Caco-2 (cell line): ENCODE data around the gene RTN3. TPM values are rescaled to one million over a fixed set of nuclear protein-coding genes. Genes with fewer than 3 reads are reported as not detected.
"Not testable (repeated sequence)": the region's sequence is repeated elsewhere in the genome, so short reads cannot be mapped to it uniquely, and the experiment has no call there.

Experiments used
- BruUV-seq: library from RNA; stranded (reverse); fragments of 400-500 nt; replicated peaks from 2 replicates; lab custom pipeline; 2021; lab: Mats Ljungman, UMichigan
- CTCF ChIA-PET: fragments of 300-600 bp; sonication (Branson Sonifier 250); formaldehyde crosslinking; loops from one replicate; lab custom pipeline; 2022; ENCODE audit warnings: antibody characterized with exemption; lab: Charles Lee
- POLR2A ChIA-PET: fragments of 300-600 bp; sonication (Branson Sonifier 250); formaldehyde crosslinking; loops from one replicate; lab custom pipeline; 2022; ENCODE audit warnings: antibody characterized with exemption; lab: Charles Lee
- DNase-seq, 2 experiments: peaks; one replicate each; pipeline versions ENCODE4 v3.0.0 to v3.0.0-alpha.2; 2020 to 2022
- H3K27me3 ChIP-seq: replicated peaks from 2 replicates; pipeline ENCODE4 v1.6.0; 2011; ENCODE audit warnings: low read length; ENCODE audit not compliant: control insufficient read depth, insufficient read depth
- H3K36me3 ChIP-seq: 2 replicates; pipeline ENCODE4 v1.5.1; 2011; ENCODE audit warnings: low read length; ENCODE audit not compliant: control insufficient read depth, insufficient read depth
- H3K4me1 ChIP-seq: fragments of 250-450 bp; sonication (Bioruptor Pico); 2 replicates; pipeline ENCODE4 v1.5.1; 2020; ENCODE audit warnings: mild to moderate bottlenecking
- H3K4me3 ChIP-seq: 2 replicates; pipeline ENCODE4 v1.5.1; 2011; ENCODE audit warnings: low read depth, mild to moderate bottlenecking, control low read depth, low read length
- H3K9me3 ChIP-seq: fragments of 250-450 bp; sonication (Bioruptor Pico); 2 replicates; pipeline ENCODE4 v1.5.1; 2020; ENCODE audit warnings: mild to moderate bottlenecking, moderate library complexity
- H3K27ac Mint-ChIP-seq: one replicate; pipeline ENCODE4 v1.8.0; 2022; ENCODE audit warnings: mixed read lengths; ENCODE audit not compliant: unreplicated experiment
- H3K27me3 Mint-ChIP-seq: one replicate; pipeline ENCODE4 v1.8.0; 2022; ENCODE audit warnings: mixed read lengths; ENCODE audit not compliant: insufficient read depth, unreplicated experiment
- H3K36me3 Mint-ChIP-seq: one replicate; pipeline ENCODE4 v1.8.0; 2022; ENCODE audit warnings: mild to moderate bottlenecking, mixed read lengths; ENCODE audit not compliant: insufficient read depth, unreplicated experiment
- H3K4me1 Mint-ChIP-seq: one replicate; pipeline ENCODE4 v1.8.0; 2022; ENCODE audit warnings: low read depth, mixed read lengths; ENCODE audit not compliant: unreplicated experiment
- H3K4me3 Mint-ChIP-seq: one replicate; pipeline ENCODE4 v1.8.0; 2022; ENCODE audit warnings: mild to moderate bottlenecking, moderate library complexity, mixed read lengths; ENCODE audit not compliant: unreplicated experiment
- H3K9me3 Mint-ChIP-seq: one replicate; pipeline ENCODE4 v1.8.0; 2022; ENCODE audit warnings: mixed read lengths; ENCODE audit not compliant: unreplicated experiment
- CTCF ChIP-seq, 2 experiments: fragments of 200-600 bp in 1 of 2; IDR thresholded peaks; 1 replicate in 1 of 2; 2 replicates in 1 of 2; pipeline versions ENCODE4 v1.5.1 to v1.8.0; 2011 to 2022; ENCODE audit warnings: antibody characterized with exemption in 1 of 2, control low read depth in 1 of 2, inconsistent platforms in 1 of 2, low read depth in 1 of 2, low read length in 1 of 2, mild to moderate bottlenecking in 1 of 2, moderate library complexity in 1 of 2; ENCODE audit not compliant: insufficient read depth in 1 of 2, severe bottlenecking in 1 of 2, unreplicated experiment in 1 of 2
- intact Hi-C: fragments of 100-400 bp; cut with micrococcal nuclease; formaldehyde crosslinking; loops from one replicate; pipeline ENCODE4 v1.10.0; 2022; ENCODE audit not compliant: unreplicated experiment
- total RNA-seq: library from RNA; stranded (reverse); gene quantifications from 2 replicates; pipeline ENCODE4 v1.2.3, GENCODE V29; 2022

Gene RTN3
- total RNA-seq, 1 experiment from 2014 or later = 179 TPM

DNA sequence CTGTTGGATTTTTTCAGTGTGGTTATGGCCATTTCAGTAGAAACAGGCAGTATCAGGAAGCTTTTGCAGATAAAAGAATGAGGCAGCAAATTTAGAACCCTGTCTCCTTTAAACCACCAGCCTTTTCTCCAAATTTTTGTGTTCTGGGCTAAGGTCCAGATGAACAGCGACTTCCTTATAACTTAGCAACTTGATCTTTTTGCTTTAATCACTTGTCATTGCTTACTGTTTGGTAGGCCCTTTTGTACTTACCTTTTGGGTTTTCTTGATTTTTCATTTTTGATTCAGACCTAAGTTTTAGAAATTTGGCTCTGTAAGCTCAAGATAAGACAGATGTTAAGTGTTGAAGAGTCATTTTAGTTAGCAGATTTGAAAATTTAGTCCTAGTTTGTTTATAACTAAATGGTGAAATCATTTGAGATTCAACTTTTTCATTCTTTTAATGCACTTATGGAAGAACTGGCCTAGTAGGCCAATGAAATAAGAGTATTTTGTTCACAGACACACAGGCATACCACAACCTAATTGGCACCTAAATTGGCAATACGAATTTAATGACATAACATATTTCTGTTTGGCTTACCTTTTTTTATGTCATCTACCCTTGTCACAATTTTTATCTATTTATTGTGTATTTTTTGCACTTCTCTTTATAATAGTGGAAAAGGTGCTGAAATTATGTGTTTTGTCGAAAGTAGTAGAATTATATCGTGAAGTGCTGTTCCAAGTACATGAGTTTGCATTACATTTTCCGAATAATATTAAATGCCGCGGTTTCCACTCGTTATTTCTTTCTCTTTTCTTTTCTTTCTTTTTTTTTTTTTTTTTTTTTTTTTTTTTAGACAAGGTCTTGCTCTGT is 2.1 kb downstream of the RTN3 start:
- H3K4me1 Mint-ChIP-seq = peaks cover 12% of the 10 kb centered on the region
- Histone ChIP-seq H3K27me3 (no peaks in the 10 kb centered on the region), H3K9me3 (no peaks in the 10 kb centered on the region), H3K4me1 (peaks cover 5% of the 10 kb centered on the region), H3K4me3 (peak overlapping the region; percentile 91), H3K36me3 (no peaks in the 10 kb centered on the region)
- no peaks in the 10 kb centered on the region for H3K27me3 Mint-ChIP-seq
- no peak for TF ChIP-seq CTCF (IDR thresholded peaks at IDR 0.05; ENCODE audit: insufficient read depth in 1 of 2, low read depth in 1 of 2, low read length in 1 of 2, severe bottlenecking in 1 of 2, unreplicated experiment in 1 of 2)
- no TSS peak for BruUV-seq
- peaks cover 25% of the 10 kb centered on the region for H3K36me3 Mint-ChIP-seq
- ChIA-PET POLR2A (interaction anchor here (0.5 to 2.9 kb wide), 2 partner anchors 13 to 251 kb away, joined by 3 to 32 read pairs; partner anchors contain the start of gene ATL3), CTCF (interaction anchor here (0.7 to 3.0 kb wide), 6 partner anchors 8 to 320 kb away, joined by 3 to 15 read pairs (median 9); partner anchors contain the start of gene ATL3)
- peak overlapping the region; percentile 68 for H3K27ac Mint-ChIP-seq
- intact Hi-C loops = no loop called here
- no peaks in the 10 kb centered on the region for H3K9me3 Mint-ChIP-seq
- no peak for DNase-seq
- H3K4me3 Mint-ChIP-seq = peak overlapping the region; percentile 85

DNA sequence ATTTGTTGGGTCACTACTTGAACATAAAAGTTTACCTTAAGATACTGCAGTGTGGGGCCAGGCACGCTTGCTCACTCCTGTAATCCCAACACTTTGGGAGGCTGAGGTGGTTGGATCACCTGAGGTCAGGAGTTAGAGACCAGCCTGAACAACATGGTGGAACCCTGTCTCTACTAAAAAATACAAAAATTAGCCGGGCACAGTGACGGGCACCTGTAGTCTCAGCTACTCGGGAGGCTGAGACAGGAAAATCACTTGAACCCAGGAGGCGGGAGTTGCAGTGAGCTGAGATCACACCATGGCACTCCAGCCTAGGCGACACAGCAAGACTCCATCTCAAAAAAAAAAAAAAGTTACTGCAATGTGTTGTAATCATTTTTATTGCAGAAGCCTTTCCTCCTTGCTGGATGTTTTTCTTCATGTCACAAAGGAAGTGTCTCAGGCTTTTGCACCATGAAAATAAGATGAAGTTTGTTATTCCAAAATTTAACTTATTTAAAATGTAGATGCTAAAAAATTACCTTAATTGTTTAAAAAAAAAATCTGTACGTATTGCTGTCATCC is 3.9 kb downstream of the RTN3 start:
- POLR2A ChIA-PET, H3K36me3 ChIP-seq, H3K27me3 ChIP-seq, H3K9me3 Mint-ChIP-seq, H3K4me3 Mint-ChIP-seq, H3K27ac Mint-ChIP-seq, intact Hi-C loops, H3K9me3 ChIP-seq, H3K27me3 Mint-ChIP-seq, BruUV-seq, CTCF ChIA-PET, H3K4me3 ChIP-seq, H3K4me1 ChIP-seq, DNase-seq: not testable (repeated sequence)
- Mint-ChIP-seq H3K4me1 (peaks cover 25% of the 10 kb centered on the region), H3K36me3 (peaks cover 31% of the 10 kb centered on the region)

DNA sequence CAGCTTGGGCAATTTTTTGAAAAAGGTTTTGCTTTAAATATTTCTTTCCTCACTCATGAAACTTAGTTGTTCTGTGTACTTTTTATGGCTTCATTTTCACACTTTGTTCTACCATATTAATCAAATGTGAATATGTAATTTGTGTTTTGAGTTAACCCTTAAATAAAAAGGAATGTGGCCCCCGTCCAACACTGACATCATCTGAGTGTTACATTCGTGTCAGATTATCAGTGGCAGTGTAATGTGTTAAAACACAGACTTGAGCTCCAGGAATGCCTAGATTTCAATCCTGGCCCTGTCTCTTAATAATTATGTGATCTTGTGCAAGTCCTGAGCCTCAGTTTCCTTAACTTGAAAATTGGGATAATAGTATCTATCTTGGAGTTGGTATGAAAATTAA is 5.6 kb downstream of the RTN3 start:
- Mint-ChIP-seq H3K4me3 (no peak overlapping the region), H3K27me3 (no peaks in the 10 kb centered on the region), H3K27ac (no peak overlapping the region), H3K4me1 (peaks cover 35% of the 10 kb centered on the region), H3K9me3 (no peaks in the 10 kb centered on the region), H3K36me3 (peaks cover 19% of the 10 kb centered on the region)
- CTCF ChIA-PET = no interaction called here
- Histone ChIP-seq H3K4me1 (peaks cover 5% of the 10 kb centered on the region), H3K9me3 (no peaks in the 10 kb centered on the region), H3K36me3 (no peaks in the 10 kb centered on the region), H3K27me3 (no peaks in the 10 kb centered on the region), H3K4me3 (no peak overlapping the region)
- DNase-seq = no peak
- POLR2A ChIA-PET = no interaction called here
- BruUV-seq = no TSS peak
- intact Hi-C loops = no loop called here
- no peak for TF ChIP-seq CTCF (IDR thresholded peaks at IDR 0.05; ENCODE audit: insufficient read depth in 1 of 2, low read depth in 1 of 2, low read length in 1 of 2, severe bottlenecking in 1 of 2, unreplicated experiment in 1 of 2)
